Medulla oblongata (tissue), 1 donor: Measurements from ENCODE around the gene CXCL1.

Source experiments
- DNase-seq: peaks from one replicate; pipeline ENCODE4 v3.0.0-alpha.2; 2015; ENCODE audit errors: extremely low spot score

Gene CXCL1

DNA sequence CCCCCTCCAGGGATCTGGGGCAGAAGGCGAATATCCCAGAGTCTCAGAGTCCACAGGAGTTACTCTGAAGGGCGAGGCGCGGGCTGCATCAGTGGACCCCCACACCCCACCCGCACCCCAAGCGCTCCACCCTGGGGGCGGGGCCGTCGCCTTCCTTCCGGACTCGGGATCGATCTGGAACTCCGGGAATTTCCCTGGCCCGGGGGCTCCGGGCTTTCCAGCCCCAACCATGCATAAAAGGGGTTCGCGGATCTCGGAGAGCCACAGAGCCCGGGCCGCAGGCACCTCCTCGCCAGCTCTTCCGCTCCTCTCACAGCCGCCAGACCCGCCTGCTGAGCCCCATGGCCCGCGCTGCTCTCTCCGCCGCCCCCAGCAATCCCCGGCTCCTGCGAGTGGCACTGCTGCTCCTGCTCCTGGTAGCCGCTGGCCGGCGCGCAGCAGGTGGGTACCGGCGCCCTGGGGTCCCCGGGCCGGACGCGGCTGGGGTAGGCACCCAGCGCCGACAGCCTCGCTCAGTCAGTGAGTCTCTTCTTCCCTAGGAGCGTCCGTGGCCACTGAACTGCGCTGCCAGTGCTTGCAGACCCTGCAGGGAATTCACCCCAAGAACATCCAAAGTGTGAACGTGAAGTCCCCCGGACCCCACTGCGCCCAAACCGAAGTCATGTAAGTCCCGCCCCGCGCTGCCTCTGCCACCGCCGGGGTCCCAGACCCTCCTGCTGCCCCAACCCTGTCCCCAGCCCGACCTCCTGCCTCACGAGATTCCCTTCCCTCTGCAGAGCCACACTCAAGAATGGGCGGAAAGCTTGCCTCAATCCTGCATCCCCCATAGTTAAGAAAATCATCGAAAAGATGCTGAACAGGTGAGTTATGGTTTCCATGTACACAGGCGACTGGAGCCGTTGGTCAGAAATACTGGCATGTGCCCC lies at the start of gene CXCL1:
Gene CXCL1 (plus strand): TSS at position 264 of the 926 bp plus-strand sequence. CDS start 78 bp downstream, at position 342.
- no peak for DNase-seq

DNA sequence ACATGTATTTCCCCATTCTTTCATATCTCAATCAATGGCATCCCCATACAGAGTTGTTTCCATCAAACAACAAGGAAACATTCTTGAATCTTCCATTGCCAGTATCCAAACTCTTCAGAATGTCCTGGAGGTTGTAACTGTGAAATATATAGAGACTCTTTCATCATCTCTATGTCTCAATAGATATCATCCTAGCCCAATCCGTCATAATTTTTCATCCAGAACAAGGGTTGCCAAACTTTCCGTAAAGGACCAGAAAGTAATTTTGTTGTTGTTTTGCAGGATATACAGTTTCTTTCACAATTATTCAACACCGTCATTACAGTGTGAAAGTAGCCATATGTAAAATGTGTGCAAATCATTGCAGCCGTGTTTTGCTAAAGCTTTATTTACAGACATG lies 47.9 kb upstream of the CXCL1 start:
- DNase-seq = no peak

DNA sequence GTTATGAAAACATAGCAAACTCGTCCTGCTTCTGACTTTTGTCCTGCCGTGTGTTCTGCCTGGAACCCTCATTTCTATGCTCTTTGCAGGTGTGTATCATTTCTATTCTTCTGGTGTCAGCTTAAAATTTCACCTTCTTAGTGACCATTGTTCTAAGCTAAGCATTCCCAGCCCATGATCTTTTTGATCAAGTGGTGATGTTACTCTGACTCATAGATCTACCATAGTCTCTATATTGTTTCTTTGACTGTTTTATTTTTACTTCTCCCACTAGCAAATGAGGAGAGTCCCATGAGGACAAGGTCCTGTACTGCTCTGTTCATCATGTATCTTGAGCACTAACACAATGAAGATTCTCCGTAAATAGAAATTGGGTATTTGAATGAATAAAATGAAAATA lies 46.8 kb upstream of the CXCL1 start:
- no peak for DNase-seq

DNA sequence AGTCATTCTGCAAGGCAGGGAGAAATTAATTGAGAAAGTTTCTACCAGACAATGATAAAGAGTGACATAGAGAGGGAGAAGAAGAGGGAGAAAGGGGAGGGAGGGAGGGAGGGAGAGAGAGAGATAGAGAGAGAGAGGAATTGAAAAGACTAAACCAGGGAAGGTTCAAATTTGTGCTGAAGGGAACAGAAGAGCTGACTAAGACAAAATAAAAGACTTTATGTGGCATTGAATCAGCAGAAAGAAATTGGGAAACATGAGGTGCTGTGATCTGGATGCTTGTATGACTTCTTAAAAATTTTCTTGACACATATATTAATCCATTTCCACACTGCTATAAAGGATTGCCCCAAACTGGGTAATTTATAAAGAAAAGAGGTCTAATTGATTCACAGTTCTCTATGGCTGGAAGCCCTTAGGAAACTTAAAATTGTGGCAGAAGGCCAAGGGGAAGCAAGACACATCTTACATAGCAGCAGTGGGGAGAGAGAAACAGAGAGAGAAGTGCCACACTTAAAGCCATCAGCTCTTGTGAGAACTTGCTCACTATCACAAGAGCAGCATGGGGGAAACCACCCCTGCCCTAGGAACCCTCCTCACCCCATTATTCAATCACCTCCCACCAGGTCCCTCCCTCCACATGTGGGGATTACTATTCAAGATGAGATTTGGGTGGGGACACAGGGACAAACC lies 46.2 kb upstream of the CXCL1 start:
- DNase-seq = peak; percentile 34

DNA sequence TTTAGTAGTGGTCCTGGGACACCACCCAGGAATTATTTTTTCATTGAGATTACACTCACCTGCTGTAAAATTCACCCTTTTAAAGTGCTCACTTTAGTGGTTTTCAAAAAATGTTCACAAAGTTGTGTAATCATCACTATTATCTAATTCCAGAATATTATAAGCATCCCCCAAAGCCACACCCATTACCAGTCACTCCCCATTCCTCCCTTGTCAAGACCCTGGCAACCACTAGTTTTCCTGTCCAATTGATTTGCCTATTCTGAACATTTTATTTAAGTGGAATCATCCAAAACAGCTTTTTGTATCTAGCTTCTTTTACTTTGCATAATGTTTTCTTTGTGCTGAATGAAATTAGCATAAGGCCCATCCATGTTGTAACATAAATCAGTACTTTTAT lies 45.4 kb upstream of the CXCL1 start:
- DNase-seq = no peak

DNA sequence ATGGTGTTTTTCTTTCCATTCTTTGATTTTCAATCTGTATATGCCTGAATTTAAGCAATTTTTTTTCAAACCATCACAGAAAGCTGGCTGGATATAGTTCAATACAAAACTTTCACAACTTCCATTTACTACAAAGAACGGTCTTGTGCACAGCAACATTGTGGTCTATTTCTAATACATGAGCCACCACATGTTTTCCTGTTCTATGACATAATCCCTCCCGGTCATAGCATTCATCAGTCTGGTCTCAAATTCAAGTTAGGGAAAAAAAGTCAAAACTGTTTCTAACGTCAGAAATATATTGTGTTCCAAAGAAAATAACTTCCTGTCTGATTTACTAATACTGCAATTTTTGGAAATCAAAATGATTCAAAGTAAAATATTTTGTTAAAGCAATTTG lies 40.2 kb upstream of the CXCL1 start:
- DNase-seq = no peak

DNA sequence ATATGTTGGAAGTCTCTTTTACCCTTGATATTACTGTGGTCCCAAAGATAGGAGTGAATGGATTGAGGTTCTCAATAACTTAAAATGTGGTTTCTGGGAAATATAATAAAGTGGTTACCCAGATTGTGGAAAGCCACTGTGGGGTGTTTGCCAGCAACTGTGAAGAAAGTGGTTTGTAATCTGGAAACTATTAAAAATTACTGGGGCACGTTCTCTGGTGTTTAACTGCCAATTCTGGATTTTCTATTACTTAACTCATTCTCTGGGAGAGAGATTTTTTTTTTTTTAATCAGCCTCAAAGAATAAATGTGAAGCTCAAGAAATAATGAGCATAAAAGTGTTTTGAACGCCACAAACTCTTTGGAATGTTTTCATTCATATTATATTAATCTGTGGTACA lies 37.6 kb upstream of the CXCL1 start:
- no peak for DNase-seq

DNA sequence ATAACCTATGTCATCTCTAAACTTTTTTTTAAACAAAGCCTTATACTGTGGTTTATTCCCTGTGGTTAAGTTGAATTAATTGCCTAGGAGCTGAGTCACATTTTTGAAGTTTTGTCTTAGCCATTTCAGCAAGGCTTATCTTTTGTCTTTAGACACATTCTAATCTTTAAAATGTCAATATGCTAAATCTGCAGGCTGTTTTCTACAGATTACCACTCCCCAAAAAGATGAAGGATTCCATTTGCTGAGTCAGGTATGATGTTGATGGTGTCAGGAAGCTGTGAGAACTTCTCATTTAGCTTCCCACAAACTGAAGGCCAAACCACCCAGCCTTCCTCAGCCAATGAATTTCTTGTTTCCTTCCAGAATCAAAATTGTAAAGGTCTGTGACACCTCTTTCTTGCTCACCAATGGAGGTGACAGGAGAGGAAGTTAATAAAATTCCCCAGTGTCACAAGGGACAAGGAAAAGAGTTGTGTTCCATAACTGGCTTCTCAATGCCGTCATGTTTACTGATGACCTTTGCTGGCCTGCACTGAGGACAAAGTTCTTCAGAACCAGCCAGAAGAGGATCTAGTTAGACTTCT lies 36.4 kb upstream of the CXCL1 start:
- no peak for DNase-seq

DNA sequence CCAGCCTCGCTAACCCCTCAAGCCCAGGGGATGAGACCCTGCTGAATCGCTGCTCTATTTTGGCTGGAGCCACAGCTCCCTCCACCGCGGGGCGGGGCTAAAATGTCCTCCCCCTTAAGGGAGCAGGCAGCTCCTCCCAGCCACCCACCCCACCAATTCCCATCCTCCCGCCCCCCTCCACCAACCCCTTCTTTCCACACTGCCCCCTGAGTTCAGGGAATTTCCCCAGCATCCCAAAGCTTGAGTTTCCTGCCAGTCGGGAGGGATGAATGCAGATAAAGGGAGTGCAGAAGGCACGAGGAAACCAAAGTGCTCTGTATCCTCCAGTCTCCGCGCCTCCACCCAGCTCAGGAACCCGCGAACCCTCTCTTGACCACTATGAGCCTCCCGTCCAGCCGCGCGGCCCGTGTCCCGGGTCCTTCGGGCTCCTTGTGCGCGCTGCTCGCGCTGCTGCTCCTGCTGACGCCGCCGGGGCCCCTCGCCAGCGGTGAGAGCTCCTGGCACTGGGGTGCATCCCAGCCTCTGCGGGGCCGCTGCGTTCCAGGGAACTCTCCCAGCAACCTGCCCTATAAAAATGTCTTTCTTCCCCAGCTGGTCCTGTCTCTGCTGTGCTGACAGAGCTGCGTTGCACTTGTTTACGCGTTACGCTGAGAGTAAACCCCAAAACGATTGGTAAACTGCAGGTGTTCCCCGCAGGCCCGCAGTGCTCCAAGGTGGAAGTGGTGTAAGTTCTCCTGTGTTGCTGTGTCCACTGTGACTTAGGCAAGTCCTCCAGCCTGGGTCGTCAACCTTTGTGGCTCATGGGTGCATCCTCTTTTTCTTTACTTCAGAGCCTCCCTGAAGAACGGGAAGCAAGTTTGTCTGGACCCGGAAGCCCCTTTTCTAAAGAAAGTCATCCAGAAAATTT lies 32.6 kb upstream of the CXCL1 start, which contains the start of gene CXCL6:
Gene CXCL6 (plus strand): TSS at position 306 of the 907 bp plus-strand sequence. CDS start 73 bp downstream, at position 379.
- DNase-seq = no peak

DNA sequence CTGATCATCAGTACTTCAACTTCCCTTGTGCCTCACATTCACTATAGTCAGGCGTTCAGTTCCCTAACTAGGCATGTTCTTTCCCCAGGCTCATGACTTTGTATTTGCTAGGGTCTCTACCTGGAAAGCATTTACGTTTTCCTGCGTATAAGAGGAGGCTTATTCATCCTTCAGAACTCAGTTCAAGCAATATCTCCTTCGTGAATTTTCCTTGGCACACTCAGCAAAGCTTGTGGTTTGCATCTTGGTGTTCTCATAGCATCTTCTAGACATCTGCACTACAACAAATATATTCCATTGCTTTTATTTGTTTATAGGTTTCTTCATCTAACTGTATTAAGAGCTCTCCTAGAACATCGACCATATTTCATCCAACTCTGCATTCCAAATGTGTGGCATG lies 30.1 kb upstream of the CXCL1 start:
- DNase-seq = no peak

DNA sequence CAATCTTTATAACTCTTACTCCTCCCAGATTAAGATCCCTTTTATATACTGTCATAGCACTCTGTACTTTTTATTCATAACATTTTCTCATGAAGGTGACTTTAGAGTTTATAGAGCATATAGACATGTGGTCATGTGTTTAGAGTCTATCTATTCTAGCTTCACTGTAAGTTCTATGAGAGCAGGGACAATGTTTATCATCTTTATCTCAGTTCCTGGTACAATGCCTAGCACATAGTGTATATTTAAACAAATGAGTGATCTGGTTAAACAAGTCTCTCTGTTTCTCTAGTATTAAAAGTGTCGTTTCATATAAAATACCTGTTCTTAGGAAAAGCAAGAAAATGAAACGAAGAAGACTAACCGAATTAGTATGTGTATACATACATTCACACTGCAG lies 29.5 kb upstream of the CXCL1 start:
- no peak for DNase-seq

DNA sequence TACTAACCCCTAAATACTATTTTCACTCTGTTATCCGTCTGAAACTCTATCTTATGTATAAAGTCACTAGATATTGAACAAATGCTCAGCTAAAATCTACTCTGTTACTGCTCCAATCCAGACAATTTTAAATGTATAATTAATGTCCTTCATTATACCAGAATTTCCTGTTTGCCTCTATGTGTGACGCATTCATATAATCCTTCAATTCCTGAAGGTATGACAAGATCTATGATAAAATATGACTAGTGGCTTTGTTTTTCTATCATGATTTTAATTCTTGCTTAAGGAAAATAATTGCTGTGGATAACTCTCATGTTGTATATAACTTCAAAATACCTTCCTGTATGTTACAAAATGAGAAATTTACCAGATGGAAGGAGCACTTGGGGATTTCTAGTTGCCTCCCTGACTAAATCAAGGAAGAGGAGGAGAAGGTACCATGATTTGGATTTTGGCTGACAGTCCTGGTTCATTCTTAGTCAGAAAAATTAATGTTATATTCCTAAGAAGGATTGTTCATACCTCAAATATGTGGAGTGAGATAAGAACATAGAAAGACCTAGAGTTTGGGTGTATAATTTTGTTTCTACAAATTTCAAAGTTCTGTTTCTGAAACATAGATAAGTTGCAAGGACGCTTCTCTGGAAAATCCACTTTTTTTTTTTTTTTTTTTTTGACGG lies 27.8 kb upstream of the CXCL1 start:
- DNase-seq = no peak

DNA sequence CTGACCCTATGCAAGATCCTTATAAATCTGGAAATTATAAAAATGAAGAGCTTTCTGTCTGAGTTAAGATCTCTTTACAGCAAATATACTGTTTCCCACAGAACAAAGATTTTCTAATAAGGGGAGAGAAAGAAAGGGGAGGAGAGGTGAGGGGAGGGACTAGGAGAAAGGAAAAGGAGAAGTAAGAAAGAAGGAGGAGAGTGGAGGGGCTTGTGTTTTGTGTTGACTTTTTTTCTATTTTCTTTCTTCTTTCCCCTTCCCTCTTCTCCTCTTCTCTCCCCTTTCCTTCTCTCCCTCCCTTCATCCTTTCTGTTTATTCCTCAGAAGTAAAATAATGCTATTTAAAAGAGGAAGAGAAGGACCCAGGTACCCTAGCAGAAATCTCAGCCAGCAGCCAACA lies 26.5 kb upstream of the CXCL1 start:
- no peak for DNase-seq

DNA sequence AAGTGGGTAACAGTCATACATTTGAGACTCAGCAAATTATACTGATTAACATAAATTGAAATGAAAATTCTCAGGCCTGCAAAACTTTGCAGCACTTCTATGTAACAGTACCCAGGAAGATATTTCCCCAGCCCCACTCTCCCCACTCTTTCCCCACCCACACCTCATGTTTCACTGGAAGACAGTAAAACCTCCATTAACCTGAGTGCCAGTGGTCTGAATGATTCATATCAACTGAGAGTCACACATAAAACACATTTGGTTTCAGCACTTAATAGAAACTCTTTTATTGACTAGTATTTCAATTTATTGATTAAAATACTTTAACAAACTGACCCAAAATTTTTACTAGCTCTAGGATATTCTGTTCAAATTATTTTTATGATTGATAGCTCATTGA lies 25.8 kb upstream of the CXCL1 start:
- DNase-seq = no peak

DNA sequence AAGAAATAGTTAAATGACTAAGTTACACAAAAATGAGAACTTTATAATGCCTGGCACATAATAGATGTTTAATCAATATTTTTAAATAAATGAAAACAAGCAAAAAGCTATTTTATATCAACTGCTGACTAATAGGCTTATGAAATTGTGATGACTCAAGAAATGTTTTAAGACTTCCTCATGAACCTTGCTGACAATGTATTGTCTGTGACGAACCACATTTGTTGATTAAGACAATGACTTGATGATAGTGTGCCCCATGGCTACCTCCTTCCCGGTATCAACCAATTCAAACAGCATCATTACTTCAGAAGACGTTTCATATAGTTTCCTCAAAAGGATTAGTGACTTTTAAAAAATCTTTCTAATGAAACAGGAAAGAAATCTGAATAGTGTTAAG lies 24.8 kb upstream of the CXCL1 start:
- DNase-seq = no peak

DNA sequence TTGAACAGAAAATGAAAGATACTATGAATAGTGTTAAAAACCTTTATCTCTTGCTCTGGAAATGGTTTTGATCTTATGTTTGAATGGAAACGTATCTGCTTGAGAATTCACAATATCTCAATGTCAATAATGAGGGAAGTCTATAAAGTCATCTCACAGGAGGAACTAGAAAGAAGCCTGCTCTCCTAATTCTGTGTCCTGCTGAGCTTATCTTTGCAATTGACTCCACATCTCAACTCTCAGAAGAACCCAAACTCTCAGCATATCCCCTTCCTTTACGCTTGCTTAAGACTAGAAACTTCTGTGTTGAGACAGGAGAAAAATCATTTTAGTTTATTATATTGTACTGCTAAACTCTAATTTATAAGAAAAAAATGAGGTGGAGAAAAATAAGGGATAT lies 24.4 kb upstream of the CXCL1 start:
- no peak for DNase-seq

DNA sequence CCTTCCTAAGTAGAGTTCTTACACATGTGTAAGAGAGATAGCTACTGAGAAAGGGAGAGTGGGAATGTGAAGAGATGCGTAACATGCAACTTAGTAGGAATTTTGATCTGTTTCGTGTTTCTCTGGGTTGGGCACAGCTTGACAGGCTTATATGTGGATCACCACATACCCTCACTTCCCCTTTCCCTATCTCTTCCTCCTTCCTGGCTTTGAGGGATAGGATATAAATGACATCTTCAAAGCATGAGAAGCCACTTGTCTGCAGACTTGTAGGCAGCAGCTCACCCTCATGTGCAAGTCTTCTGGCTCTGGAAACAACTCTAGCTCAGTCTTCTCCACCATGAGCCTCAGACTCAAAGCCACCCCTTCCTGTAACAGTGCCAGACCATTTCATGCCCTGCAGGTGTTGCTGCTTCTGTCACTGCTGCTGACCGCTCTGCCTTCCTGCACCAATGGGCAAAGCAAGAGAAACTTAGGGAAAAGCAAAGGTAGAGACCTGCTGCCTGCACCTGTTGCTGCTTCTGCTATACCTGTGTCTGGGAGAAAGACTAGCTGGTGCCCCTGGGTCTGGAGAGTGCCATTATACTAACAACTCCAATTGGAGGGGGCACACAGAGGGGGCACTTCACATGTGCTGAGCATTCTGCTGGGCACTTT lies 21.5 kb upstream of the CXCL1 start:
- DNase-seq = no peak

DNA sequence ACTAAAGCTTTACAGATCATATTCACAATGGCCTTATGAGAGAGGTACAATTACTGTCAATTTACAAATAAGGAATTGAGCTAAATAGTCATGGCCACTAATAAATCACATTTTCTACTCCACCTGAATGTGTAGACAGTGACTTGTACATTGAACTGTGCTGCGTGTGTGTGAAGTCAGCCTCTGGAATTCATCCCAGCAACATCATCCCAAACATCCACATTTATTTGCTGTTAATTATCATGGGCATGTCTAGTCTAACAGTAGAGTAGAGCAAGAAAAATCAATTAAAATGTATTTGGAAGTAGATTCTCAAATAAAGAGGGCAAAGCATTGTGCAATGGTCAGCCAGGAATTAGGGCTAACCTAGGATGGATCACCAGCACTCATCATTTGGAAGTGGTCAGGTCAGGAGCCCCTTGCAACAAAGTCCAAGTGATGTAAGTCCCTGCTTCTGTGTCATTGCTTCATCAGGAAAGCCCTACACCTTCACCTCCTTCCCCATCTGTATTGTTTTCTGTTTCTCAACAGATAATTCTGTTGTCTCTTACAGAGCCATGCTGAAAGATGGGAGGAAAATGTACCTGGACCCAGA lies 20.9 kb upstream of the CXCL1 start:
- no peak for DNase-seq

DNA sequence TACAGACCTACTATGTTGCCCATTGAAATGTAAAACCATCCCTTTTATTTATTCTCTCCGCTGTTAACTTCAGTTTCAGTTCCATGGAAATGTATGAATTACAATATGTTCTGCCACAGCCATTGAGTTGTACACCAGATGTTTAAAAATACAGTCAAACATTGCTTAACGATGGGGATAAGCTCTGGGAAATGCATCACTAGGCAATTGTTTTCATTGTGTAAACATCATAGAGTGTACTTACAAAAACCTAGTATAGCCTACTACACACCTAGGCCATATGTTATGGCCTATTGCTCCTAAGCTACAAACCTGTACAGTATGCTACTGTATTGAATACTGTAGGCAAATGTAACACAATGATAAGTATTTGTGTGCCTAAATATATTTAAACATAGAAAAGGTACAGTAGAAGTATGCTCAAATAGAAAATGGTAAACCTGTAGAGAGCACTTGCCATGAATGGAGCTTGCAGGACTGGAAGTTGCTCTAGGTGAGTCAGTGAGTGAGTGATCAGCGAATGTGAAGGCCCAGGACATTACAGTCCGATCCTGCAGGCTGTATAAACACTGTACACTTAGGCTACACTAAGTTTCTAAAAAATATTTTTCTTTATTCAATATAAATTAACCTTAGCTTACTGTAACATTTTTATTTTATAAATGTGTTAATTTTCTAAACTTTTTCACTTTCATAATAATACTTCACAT lies 18.8 kb upstream of the CXCL1 start:
- DNase-seq = no peak
